K562 (cell line): ENCODE results near the gene KLF17. TPM values are rescaled to one million over a fixed set of nuclear protein-coding genes. Genes with fewer than 3 reads are reported as not detected.

Experiments used
- CCNT2 ChIP-seq: IDR thresholded peaks from 2 replicates; pipeline ENCODE4 v1.6.1; 2011; ENCODE audit warnings: borderline replicate concordance, low read depth, mild to moderate bottlenecking, moderate library complexity, mixed read lengths, low read length; ENCODE audit not compliant: insufficient read length; ENCODE audit errors: extremely low read depth
- FOSL1 ChIP-seq: fragments of 200-800 bp; sonication (Bioruptor generic); conservative IDR thresholded peaks from 2 replicates; pipeline ENCODE4 v1.6.1; 2016; ENCODE audit warnings: missing genetic modification characterization, missing compliant biosample characterization
- NFE2 ChIP-seq: IDR thresholded peaks from 2 replicates; pipeline ENCODE4 v1.6.1; 2014; ENCODE audit warnings: antibody characterized with exemption, low read depth
- RAD21 ChIP-seq, 2 experiments: fragments of 250-450 bp in 1 of 2; fragments of 450-650 bp in 1 of 2; sonication (Bioruptor Pico) in 1 of 2; formaldehyde crosslinking in 1 of 2; IDR thresholded peaks in 1 of 2; conservative IDR thresholded peaks in 1 of 2; 2 replicates each; pipeline versions ENCODE4 v1.4.0 to v1.8.0; 2020 to 2022; ENCODE audit warnings: mild to moderate bottlenecking in 2 of 2, moderate library complexity in 1 of 2
- TEAD2 ChIP-seq: fragments of 450-650 bp; IDR thresholded peaks from 2 replicates; pipeline ENCODE4 v1.6.1; 2016; ENCODE audit warnings: missing genetic modification characterization, control low read depth, missing compliant biosample characterization
- ZNF586 ChIP-seq: fragments of 450-650 bp; formaldehyde crosslinking; conservative IDR thresholded peaks from 2 replicates; pipeline ENCODE4 v1.4.0; 2020; ENCODE audit warnings: mild to moderate bottlenecking, moderate library complexity
- polyA plus RNA-seq, 8 experiments: library from polyadenylated mRNA; depleted of rRNA in 4 of 8; stranded (reverse) in 5 of 8; unstranded in 3 of 8; fragments of >200 nt; fragmentation: Nextera tagmentation in 2 of 8; fragmentation: Illumina TruSeq in 1 of 8; extraction: Ambion mirVana in 2 of 8; extraction: Trizol in 1 of 8; gene quantifications; 2 replicates each; pipeline versions ENCODE4 v1.2.1 to v1.2.3, GENCODE V29; 2011 to 2014; ENCODE audit warnings: inconsistent platforms in 1 of 8, missing spikeins in 1 of 8
- total RNA-seq, 7 experiments: library from RNA; depleted of rRNA in 6 of 7; stranded (reverse); fragments of >200 nt in 6 of 7; fragmentation: Illumina TruSeq in 2 of 7; extraction: Trizol in 2 of 7; gene quantifications; 2 replicates each; pipeline versions ENCODE4 v1.2.1 to v1.2.3, GENCODE V29; 2011 to 2021; ENCODE audit warnings: low replicate concordance in 1 of 7
- TF ChIP-seq, protein P1 (sequence below), 2 experiments: fragments of 450-650 bp; IDR thresholded peaks; 2 replicates each; pipeline ENCODE4 v1.6.1; 2018; ENCODE audit warnings: mild to moderate bottlenecking in 2 of 2, low read depth in 1 of 2; ENCODE audit not compliant: partially characterized antibody in 2 of 2
- TF ChIP-seq, protein P2 (sequence below): fragments of 200-800 bp; sonication (Bioruptor generic); IDR thresholded peaks from 2 replicates; pipeline ENCODE4 v1.6.1; 2017; ENCODE audit warnings: missing genetic modification characterization, missing compliant biosample characterization

The KLF17 gene
- total and polyA plus RNA-seq, 9 of the 15 experiments (the other 6 are each of a cell fraction or from before 2014, with no cell fraction given) = 0.01 to 0.24 (median 0.13) TPM; not detected in 6

DNA sequence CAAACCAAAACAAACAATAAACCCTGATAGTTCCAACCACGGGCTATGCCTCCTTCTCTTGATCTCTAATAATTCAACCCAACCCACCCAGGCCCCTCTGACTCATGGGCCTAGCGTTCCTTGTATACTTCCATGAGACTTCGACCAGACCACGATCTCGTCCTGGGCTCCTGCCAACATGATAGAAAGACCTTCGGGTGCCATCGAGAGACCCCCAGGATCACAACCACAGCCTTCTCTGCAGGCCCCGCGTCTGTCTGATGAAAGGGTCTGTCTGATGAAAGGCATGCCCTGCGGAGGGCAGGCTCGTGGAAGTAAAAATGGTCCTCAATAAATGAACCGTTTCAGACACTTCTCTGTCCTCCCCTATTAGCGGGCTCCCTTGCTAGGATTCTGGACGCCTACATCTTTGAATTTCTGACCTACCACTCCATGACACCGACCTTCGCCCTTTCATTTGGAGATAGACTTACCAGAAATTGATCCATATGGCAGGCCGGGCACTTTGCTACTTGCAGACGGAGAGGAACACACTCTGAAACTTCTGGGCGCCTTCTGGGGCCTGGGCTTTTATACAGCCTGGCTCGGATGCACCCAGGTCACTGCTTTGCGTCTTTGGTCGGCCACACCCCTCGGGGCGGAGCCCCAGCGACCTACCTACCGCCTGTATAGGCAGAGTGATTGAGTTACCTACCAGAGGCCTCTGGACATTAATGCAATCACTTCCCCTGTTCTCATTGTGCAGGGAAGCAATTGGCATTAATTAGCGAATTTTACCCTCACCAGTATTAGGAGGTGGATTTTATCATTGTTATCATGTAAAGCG is 28.1 kb downstream of the KLF17 start (continued):
- TF ChIP-seq, protein P1, sequence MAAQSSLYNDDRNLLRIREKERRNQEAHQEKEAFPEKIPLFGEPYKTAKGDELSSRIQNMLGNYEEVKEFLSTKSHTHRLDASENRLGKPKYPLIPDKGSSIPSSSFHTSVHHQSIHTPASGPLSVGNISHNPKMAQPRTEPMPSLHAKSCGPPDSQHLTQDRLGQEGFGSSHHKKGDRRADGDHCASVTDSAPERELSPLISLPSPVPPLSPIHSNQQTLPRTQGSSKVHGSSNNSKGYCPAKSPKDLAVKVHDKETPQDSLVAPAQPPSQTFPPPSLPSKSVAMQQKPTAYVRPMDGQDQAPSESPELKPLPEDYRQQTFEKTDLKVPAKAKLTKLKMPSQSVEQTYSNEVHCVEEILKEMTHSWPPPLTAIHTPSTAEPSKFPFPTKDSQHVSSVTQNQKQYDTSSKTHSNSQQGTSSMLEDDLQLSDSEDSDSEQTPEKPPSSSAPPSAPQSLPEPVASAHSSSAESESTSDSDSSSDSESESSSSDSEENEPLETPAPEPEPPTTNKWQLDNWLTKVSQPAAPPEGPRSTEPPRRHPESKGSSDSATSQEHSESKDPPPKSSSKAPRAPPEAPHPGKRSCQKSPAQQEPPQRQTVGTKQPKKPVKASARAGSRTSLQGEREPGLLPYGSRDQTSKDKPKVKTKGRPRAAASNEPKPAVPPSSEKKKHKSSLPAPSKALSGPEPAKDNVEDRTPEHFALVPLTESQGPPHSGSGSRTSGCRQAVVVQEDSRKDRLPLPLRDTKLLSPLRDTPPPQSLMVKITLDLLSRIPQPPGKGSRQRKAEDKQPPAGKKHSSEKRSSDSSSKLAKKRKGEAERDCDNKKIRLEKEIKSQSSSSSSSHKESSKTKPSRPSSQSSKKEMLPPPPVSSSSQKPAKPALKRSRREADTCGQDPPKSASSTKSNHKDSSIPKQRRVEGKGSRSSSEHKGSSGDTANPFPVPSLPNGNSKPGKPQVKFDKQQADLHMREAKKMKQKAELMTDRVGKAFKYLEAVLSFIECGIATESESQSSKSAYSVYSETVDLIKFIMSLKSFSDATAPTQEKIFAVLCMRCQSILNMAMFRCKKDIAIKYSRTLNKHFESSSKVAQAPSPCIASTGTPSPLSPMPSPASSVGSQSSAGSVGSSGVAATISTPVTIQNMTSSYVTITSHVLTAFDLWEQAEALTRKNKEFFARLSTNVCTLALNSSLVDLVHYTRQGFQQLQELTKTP (IDR thresholded peaks at IDR 0.05; ENCODE audit: low read depth in 1 of 2, partially characterized antibody in 2 of 2) = no peak
- TF ChIP-seq FOSL1 (tag) (no peak), TEAD2 (tag) (no peak), CCNT2 (no peak), RAD21 (CRISPR knock-in tag; conservative IDR thresholded peaks at IDR 0.05 in 1 of 2, IDR thresholded peaks at IDR 0.05 in 1 of 2) (no peak), ZNF586 (CRISPR knock-in tag) (no peak), NFE2 (no peak)
- TF ChIP-seq, protein P2, sequence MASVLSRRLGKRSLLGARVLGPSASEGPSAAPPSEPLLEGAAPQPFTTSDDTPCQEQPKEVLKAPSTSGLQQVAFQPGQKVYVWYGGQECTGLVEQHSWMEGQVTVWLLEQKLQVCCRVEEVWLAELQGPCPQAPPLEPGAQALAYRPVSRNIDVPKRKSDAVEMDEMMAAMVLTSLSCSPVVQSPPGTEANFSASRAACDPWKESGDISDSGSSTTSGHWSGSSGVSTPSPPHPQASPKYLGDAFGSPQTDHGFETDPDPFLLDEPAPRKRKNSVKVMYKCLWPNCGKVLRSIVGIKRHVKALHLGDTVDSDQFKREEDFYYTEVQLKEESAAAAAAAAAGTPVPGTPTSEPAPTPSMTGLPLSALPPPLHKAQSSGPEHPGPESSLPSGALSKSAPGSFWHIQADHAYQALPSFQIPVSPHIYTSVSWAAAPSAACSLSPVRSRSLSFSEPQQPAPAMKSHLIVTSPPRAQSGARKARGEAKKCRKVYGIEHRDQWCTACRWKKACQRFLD (CRISPR knock-in tag) = no peak
